Superior temporal gyrus (tissue), 1 donor: Measurements from ENCODE around the gene PRKAB1.
"Not testable (repeated sequence)": the region's sequence is repeated elsewhere in the genome, so short reads cannot be mapped to it uniquely, and the experiment has no call there.

ENCODE experiments used
- DNase-seq: peaks from one replicate; pipeline ENCODE4 v3.0.0-alpha.2; 2016; ENCODE audit errors: extremely low spot score

The PRKAB1 gene

DNA sequence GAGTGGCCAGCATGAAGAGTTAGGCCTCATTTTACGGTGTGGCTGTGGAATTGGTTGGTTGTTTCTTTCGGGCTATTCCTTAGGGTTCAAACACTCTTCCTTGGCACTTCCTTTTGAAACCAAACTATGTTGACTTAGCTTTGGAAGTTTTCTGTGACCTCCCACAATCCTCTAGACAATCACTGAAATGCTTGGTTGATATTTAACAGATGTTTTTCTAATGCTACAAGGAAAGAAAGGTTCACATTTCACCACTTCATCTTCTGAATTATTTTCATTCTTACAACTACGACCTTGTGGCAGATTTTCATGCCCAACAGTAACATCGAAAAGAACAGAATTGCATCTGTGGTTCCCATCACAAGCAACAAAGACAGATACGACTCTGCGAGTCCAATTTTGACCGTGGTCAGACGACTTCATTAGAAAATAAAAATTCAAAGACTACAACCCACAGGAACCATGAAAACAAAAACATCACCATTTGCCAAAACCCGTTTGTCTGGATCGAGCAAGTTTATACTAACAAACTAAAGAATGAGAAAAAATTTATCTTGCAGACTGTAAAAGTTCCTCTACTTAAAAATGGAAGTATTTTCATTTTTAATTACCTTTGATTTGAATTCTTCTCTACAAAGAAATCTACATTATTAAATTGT, 16.9 kb downstream of the PRKAB1 start:
- no peak for DNase-seq

DNA sequence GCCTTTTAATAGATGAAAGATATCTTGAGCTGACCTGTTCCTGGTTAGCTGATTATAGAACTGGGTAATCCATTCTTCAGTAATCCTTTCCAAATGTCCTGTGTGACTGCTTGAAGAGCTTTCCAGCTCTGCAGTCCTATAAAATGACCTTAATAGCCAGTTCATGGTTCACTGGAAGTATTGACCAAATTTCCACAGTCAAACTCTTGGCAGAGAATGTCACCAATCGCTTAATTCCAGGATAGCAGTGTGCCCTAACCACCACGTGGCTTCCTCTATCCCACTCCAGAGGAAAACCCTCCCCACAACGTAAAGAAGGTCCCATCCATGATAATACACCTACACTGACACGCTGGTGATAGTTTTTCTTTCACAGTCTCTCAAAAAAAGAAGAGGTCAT, 17.4 kb downstream of the PRKAB1 start:
- DNase-seq: no peak

DNA sequence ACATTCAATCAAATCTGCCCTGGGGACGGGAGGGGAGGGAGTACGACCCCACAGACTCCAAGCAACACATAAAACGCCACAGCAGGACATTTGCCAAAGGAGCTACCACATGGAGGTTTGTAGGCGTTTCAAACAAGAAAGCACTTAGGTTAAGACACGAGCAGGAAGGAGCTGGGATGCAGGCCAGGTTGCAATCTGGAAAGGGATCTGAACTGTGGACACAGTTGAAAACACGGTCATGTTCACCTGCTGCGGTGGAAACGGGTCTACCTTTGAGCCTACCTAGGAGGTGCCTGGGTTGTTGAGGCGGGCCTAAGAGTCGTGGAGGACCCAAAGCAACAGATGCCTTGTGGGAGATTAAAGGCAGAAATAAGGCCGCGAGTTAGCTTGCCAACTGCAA, 18.4 kb downstream of the PRKAB1 start:
- DNase-seq: no peak

DNA sequence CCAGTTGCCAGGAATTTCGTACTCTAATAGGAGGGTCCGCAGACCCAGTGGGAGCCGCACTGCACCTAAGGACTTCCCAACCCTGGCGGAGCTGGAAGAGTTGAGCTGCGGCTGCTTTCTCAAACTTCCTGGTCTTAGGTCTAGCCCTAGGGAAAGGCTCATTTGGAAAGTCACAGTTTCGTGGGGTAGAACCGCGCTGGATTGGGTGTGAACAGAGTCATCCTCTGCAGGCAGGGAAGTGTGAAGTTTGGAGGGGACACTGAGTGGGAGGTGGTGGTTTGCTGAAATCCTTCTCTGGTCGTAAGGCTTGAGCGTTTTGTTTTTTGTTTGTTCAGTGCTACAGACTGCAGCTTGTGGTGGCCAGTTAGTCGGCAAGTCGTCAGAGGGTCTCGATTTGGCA, 18.8 kb downstream of the PRKAB1 start:
- peak; percentile 48 for DNase-seq

DNA sequence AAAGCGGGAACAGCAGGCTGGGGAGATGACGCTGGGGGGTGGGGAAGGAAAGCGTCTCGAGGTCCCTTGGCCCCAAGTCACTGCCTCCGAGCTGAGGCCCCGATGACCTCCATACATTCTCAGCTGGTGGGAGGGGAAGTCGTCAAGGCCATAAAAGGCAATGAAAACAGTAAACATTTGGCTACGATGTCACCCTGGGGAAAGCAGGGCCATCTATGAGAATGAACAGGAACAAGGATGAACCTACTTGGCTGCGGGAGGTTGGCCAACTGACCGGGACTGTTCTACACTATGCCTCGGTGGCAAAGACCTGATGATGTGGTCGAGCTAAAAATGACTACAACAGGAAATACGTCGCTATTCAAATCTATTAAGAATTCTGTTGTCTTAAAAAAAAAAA, 19.5 kb downstream of the PRKAB1 start:
- DNase-seq: no peak

DNA sequence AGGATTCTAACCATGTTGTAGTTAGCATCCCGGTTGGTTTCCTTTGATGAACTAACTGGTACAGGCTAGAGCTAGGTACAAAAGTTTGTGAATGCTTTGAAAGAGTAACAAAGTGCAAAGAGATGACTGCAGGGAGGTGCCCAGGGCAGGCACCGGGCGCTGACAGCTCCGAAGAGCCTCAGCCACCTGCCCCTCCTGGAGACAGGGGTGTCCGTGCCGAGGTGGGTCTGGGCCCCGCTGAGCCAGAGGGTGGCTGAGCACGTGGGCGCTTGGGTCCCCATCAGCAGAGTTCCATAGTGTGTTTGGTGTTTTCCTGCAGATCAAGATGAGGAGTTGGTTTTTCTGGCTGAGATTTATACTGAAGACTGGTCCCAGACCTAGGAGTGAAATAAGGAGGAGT, 19.9 kb downstream of the PRKAB1 start:
- no peak for DNase-seq

DNA sequence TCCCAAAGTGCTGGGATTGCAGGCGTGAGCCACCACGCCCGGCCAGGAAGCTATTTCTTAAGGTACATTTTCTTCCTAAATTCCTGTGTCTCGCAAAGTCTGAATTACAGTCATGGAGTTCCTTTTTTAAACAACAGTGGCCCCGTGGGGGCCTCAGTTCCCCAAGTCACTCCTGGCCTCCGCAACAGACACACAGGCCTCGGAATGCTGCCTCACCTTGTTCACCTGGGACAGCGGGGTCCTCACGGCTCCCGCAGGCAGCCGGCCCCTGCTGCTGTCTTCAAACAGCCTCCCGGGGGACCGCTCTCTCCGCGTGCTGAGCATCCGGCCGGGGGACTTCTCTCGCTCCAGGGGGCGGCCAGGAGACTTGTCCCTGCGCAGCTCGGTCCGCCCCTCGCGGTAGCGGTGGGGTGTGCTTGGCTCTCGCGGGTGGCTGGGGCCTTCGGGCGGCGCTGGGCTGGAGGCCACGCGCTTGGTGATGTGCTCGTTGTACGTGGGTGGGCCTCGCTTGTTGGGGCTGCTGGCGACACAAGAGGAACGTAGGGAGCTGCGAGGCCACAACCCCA, 22.1 kb downstream of the PRKAB1 start:
- DNase-seq: no peak

DNA sequence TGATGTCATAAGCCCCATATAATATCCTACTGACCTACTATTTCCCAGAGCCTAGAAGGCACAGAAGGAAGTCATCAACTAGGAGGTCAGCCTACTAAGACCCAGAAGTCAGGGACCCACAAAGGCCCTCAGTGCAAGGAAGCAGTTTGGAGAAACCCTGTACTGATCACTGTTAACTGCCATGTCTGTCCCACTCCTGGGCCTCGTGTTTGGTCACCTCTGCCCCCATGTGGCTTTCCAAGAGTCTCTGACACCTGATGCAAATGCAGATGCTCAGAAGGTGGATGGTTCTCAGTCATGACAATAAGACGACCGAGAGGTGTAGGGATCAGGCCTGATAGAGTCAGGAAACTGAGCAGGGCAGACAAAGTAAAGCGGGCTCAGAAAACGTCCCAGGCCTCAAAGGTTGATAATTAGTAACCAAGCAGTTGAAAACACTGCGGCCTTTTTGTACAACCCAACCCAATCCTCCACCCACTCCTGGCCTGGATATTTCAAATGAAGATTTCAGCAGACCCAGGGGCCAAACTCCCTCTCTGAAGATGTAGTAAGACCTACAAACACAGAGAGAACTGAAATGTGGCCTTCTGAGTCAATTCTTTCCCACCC, 23.4 kb downstream of the PRKAB1 start:
- no peak for DNase-seq

DNA sequence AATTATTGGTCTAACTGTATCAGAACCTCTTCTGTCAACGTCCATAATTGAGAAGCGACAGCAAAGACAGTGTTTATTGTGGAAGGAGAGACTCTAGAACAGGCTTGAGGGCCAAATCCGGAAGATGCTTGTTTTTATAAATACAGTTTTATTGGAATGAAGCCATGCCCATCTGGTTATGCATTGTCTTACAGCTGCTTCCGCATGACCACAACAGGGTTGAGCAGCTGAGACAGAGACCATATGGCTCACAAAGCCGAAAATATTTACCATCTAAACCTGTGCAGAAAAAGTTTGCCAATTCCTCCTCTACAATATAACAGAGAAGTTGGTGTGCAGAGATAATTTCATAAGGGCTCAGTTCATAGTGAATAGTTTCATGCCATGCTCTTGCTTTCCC, 24.5 kb downstream of the PRKAB1 start:
- DNase-seq: peak; percentile 40

DNA sequence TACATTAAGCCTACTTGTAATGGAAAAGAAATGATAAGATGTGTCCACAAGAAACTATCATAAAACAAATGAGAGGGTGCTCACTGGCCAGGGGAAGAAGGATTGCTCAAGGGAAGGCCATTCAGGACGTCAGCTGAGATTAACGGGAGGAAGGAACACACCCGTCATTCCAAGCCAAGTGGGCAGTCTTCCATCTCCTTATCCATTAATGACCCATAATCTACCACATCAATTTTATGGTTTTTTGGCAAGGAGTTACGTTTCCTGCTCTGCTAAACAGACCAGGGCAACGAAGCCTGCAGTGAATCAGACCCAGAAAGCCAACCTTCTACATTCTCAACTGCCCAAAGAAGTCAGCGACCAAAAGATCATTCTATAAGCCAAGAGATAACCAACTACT, 25.1 kb downstream of the PRKAB1 start:
- no peak for DNase-seq

DNA sequence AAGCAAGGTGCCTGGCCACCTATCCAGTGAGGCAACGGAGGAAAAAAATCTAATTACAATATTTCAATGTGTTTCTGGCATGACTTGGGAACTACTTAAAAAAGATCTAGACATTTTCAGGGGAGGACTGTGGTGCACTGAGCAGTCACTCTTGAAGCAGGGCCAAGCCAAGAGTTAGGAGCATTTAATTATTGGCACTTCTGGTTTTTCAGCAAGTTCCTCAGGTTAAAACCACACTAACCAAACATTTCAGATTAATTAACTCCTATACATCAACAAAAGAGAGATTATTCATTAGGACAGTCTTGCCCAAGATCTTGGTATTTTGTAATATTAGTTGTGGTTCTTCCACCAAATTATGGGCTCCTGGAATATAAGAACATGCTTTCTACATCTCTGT, 25.6 kb downstream of the PRKAB1 start:
- DNase-seq: no peak

DNA sequence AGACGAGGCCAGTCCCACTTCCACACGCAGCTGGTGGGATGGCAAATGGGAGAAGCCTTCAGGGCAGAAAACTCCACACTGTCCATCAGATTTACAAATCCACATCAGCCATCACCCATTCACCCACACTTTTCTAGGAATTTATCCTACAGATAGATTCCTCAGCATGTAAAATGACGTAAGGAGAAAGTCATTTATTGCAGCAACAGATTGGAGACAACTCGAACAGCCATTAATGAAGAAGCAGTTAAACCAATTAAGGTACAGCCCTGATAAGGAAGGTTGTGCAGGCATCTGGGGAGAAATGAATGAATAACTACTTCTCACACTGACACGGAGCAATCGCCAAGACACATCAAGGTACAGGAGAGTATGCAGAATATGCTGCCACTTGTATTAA, 26.2 kb downstream of the PRKAB1 start:
- no peak for DNase-seq

DNA sequence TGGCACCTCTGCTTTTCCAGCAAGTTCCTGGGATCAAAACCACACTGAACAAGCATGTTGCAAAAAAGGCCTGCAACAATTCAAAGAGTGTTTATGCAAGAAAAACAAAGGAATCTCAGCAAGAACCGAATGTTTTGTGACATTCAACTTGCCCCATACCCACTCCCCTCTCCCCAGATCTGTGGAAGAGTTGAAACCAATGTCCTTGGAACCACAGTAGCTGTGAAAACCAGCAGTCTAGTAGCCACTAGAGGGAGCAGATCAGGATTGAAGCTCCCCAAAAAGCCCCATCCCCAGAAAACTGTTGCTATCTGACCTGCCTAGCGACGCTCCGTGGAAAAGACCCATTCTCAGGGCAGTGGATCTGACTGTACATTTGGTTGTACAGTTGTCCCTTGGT, 27.1 kb downstream of the PRKAB1 start:
- no peak for DNase-seq

DNA sequence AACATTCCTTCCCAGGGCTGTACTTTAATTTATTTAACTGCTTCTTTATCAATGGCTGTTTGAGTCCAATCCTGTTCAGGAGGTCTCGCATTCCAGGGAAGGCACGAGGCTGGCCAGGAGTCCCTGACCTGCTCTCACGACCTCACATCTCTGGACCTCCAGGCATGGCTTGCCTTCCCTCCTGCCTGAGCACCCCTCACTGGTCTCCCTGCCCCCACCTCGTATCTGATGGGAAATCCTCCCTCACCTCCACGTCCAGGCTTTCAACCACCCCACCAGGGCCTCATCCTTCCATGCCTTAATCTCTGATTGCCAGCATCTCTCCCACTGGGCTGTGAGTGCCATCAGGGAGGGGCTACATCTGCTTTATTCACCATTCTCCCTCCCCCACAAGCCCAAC, 29.0 kb downstream of the PRKAB1 start:
- no peak for DNase-seq

DNA sequence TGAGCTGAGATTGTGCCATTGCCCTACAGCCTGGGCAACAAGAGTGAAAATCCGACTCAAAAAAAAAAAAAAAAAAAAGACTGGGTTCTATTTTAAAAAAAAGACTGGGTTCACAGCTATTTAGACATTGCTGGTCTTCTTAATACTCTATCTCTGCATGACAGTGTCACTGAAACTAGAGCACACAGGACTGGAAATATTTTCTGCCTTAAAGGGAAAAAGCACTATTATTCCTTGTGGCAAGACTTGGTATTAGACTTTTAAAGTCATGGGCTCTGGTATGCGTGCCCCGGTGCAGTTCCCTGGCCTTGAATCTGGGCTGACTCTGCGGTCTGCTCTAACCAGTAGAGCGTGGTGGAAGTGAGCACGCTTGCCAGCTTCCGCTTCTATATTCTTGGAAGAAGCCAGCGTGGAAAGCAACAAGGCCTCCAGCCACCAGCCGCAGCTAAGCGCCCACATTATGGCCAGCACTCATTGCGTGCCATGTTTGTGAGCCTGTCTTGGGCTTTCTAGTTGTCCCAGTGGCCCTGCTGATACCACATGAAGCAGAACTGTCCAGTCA, 31.3 kb downstream of the PRKAB1 start:
- no peak for DNase-seq

DNA sequence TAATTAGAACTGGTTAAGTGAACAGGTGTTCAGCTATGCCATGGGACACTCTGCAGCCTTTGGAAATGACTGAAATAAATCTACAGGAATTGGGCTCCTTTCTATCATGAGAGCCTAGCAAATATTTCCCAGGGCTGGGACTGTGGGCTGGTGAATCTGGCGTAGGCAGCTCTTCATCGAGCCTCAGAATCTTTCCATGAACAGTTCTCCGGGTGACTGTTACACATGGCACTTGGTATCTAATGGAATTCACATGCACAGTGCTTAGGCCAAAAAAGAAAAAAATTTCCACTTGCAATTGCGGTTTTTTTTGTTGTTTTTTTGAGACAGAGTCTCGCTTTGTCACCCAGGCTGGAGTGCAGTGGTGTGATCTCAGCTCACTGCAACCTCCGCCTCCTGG, 32.1 kb downstream of the PRKAB1 start:
- DNase-seq: peak; percentile 48

DNA sequence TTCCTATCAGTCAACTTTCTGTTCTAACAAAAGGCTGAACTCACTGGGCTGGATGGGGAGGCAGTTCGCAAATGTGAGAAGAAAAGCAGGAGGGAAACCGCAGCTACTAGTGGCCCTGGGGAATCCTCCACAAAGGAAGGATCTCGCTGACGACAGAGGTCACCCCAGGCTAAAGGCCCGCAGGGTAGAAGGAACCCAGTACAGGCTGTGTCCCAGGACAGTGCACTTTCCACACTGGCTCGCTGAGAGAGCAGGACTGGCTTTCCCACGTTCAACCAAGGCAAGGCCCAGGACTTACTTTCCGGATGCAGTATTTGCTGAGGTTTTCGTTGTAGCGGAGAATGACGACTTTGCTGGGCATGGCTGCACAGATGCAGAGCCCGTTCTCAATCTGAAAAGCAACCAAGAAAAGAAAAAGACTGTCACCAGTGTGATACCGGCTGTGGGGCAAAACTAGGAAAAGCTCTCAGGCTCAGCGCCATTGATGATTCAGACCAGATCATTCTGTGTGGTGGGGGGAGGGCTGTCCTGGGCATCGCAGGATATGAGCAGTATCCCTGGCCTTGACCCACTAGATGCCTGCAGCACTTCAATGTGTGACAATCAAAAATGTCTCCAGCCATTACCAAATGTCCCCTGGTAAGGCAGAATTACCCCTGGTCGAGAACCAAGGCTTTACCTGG, 36.3 kb downstream of the PRKAB1 start:
- DNase-seq: no peak

DNA sequence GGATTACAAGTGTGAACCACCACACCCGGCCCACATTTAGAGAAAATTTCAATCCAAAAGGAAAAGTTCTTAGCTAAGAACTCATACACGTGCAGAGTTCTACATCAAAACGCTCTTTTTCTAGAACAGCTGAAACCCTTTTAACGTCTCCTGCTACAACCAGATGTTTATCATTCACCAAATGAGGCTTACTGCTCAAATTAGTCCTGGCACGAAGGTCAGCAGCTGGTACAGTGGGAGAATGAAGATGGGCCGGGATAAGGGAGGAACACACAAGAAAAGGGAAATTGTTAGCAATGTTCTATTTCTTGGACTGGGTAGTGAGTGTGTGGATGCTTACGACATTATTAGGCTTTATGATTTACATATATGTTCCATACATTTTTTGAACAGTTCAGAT, 37.2 kb downstream of the PRKAB1 start:
- DNase-seq: no peak

DNA sequence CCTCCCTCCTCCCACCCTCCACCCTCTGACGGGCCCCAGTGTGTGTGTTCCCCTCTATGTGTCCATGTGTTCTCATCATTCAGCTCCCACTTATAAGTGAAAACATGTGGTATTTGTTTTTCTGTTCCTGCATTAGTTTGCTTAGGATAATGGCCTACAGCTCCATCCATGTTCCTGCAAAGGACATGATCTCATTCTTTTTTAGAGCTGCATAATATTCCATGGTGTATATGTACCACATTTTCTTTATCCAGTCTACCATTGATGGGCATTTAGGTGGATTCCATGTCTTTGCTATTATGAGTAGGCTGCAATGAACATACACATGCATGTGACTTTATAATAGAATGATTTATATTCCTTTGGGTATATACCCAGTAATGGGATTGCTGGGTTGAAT, 38.5 kb downstream of the PRKAB1 start:
- DNase-seq: not testable (repeated sequence)

DNA sequence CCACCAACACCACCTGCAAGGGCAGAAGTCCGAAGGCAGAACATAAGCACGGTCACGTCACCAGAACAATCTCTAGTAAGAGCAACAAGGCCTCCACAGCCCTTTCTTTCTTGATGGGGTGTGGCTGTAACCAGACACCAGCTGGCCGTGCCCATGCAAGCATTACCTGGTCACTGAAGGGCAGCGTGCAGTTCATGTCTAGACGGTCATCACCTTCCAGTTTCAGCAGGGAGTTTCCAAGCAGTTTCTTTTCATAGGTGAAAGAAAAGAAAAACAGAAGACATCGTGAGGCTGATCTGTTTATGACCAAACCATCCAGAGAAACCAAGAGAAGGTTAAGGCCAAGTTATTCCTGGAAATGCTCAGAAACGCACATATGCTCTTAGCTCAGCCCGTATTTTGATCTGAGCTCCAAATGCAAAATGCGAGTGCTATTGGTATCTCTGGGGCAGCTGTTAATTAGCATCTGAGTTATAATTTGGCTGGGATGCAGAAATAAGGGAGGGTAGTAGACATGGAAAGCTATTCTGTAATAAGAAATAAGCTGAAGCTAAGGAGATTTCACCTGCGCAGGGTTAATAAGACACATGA, 42.5 kb downstream of the PRKAB1 start:
- DNase-seq: no peak

DNA sequence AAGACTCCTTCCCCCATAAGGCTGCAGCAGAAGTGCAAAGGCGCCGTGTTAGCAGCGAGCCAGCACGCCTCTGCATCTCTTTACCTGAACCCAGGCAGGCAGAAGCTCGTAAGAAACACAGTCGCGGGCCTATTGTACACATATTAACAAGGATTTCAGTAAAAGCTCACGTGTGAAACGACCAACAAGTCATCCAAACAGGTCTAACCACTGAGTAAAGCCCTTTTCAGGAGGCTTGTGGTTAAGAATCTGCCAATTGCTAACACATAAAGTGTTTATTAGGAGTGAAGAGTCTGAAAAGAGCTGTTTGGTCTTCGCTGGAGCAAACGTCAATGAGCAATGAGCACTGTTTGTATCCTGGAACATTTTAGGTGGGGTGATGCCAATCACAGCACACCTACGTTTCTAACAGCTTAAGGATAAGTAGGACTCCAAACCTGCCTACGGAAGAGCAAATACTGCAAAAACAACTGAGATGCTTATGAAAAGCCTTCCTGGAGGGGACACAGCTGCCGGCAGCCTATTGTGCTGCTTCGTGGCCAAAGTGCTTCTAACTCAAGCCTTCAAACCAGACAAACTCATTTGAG, 43.1 kb downstream of the PRKAB1 start:
- peak; percentile 56 for DNase-seq

DNA sequence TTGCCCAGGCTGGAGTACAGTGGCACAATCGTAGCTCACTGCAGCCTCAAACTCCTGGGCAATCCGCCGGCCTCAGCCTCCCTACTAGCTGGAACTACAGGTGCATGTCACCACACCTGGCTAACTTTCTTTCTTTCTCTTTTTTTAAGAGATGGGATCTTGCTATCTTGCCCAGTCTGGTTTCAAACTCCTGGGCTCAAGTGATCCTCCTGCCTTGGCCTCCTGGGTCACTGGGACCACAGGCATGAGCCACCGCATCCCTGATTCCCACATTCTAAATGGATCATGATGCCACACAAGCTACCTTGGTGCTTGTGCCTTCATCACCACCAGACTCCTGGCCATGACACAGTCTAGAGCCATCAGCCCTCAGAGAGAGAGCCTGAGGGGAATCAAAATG, 43.8 kb downstream of the PRKAB1 start:
- no peak for DNase-seq
